ENCODE data around the gene GOLPH3L. TPM values are rescaled to one million over a fixed set of nuclear protein-coding genes. Genes with fewer than 3 reads are reported as not detected.

Gene GOLPH3L
- total RNA-seq, 2 donors from 2014 or later = 45.1 to 45.2 TPM

DNA sequence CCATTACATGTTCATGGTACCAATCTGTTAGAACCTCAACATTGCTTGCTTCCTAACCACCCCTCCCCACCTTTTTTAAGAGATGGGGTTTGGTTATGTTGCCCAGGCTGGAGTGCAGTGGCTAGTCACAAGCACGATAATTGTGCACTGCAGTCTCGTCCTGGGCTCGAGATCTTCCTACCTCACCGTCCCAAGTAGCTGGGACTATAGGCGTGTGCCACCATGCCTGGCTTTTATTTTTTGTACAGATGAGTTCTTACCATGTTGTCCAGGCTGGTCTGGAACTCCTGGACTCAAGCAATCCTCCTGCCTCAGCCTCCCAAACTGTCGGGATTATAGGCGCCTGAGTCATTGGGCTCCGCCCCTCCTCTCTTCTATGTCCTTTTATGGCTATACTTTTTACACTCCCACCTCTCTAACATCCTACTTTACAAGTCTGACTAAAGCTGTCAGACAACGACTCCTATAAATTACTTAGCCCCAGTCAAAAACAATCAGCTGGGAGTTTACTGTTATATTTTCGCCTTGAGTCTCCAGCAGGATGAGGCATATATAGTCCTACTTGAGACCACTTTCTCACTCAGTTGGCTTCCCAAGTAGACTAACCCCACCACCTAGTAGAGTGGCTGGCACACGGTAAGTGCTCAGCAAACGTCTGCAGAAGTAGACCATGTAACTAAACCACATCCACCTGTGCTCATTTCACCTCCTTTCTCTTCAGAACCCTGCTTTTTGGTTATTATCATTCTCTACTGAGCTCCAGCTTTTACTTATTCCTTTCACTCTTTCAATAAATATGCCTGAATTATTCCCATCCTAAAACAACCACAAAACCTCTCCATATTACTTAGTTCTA, 81.4 kb downstream of the GOLPH3L start:
- Mint-ChIP-seq H3K36me3 (ENCODE audit: low read depth) (peaks cover 76% of the 10 kb centered on the region), H3K4me3 (no peak overlapping the region), H3K27me3 (ENCODE audit: insufficient read depth) (no peaks in the 10 kb centered on the region), H3K9me3 (no peaks in the 10 kb centered on the region), H3K4me1 (peaks cover 8% of the 10 kb centered on the region), H3K27ac (peak overlapping the region; percentile 10)
- 94 to 95% methylated on average over 12 of the region's 12 CpGs for WGBS, 2 experiments (ENCODE audit: insufficient coverage in 1 of 2, insufficient read length in 1 of 2)
- peaks cover 4% of the 10 kb centered on the region for H3K4me1 ChIP-seq (ENCODE audit: control insufficient read depth, insufficient read depth, low read length)
- DNase-seq = no peak
- H3K4me3 ChIP-seq (ENCODE audit: low read length) = no peak overlapping the region
- H3K27ac ChIP-seq (ENCODE audit: low read depth, low read length) = no peak overlapping the region
- H3K9ac ChIP-seq (ENCODE audit: extremely low read depth, low read length, poor library complexity, severe bottlenecking) = no peak overlapping the region
- H3K36me3 ChIP-seq (ENCODE audit: control insufficient read depth, insufficient read depth, low read length) = peaks cover 93% of the 10 kb centered on the region
- TF ChIP-seq, protein P1, sequence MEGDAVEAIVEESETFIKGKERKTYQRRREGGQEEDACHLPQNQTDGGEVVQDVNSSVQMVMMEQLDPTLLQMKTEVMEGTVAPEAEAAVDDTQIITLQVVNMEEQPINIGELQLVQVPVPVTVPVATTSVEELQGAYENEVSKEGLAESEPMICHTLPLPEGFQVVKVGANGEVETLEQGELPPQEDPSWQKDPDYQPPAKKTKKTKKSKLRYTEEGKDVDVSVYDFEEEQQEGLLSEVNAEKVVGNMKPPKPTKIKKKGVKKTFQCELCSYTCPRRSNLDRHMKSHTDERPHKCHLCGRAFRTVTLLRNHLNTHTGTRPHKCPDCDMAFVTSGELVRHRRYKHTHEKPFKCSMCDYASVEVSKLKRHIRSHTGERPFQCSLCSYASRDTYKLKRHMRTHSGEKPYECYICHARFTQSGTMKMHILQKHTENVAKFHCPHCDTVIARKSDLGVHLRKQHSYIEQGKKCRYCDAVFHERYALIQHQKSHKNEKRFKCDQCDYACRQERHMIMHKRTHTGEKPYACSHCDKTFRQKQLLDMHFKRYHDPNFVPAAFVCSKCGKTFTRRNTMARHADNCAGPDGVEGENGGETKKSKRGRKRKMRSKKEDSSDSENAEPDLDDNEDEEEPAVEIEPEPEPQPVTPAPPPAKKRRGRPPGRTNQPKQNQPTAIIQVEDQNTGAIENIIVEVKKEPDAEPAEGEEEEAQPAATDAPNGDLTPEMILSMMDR (conservative IDR thresholded peaks at IDR 0.05) = no peak
- no peaks in the 10 kb centered on the region for H3K9me3 ChIP-seq (ENCODE audit: control insufficient read depth, low read length)
- H3K27me3 ChIP-seq (ENCODE audit: control insufficient read depth, insufficient read depth, low read length, poor library complexity, severe bottlenecking) = no peaks in the 10 kb centered on the region

DNA sequence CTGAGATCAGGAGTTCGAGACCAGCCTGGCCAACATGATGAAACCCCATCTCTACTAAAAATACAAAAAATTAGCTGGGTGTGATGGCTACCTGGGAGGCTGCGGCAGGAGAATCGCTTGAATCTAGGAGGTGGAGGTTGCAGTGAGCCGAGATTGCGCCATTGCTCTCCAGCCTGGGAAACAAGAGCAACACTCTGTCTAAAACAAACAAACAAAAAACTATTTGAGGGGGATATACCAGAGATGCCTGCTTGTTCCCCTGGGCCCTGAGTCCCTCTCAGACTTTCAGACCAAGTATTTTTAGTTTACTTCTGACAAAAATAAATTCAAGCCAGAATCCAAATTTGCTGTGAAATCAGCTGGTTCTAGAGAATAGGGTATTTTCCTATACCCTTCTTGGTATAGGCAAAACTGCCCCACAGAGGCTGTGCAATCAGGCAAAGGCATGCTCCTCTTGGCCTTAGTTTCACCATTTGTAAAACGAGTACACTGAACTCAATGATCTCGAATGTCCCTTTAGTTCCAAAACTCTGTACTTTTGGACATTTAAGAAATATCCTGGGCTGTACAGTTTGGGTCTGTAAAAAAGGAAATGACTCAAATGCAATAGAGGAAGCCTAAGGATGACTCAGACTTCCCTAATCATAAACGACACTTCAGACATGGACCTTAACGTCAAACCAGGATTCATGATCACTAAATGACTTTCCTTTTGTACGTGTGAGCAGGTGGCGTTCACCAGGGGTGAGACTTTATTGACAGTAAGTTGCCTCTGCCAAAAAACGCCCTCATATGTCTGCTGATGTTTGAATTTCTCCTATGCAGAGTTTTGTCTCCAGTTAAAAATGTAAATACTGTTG, 83.7 kb downstream of the GOLPH3L start:
- DNase-seq = no peak
- Histone ChIP-seq H3K36me3 (ENCODE audit: control insufficient read depth, insufficient read depth, low read length) (peaks cover 83% of the 10 kb centered on the region), H3K4me3 (ENCODE audit: low read length) (no peak overlapping the region), H3K27me3 (ENCODE audit: control insufficient read depth, insufficient read depth, low read length, poor library complexity, severe bottlenecking) (no peaks in the 10 kb centered on the region), H3K9ac (ENCODE audit: extremely low read depth, low read length, poor library complexity, severe bottlenecking) (no peak overlapping the region), H3K4me1 (ENCODE audit: control insufficient read depth, insufficient read depth, low read length) (peaks cover 4% of the 10 kb centered on the region), H3K9me3 (ENCODE audit: control insufficient read depth, low read length) (no peaks in the 10 kb centered on the region), H3K27ac (ENCODE audit: low read depth, low read length) (no peak overlapping the region)
- no peaks in the 10 kb centered on the region for H3K9me3 Mint-ChIP-seq
- peaks cover 8% of the 10 kb centered on the region for H3K4me1 Mint-ChIP-seq
- peaks cover 67% of the 10 kb centered on the region for H3K36me3 Mint-ChIP-seq (ENCODE audit: low read depth)
- H3K4me3 Mint-ChIP-seq = no peak overlapping the region
- WGBS, 2 experiments (ENCODE audit: insufficient coverage in 1 of 2, insufficient read length in 1 of 2) = 94 to 95% methylated on average over 6 to 11 of the region's 12 CpGs
- peak overlapping the region; percentile 52 for H3K27ac Mint-ChIP-seq
- TF ChIP-seq, protein P1 (conservative IDR thresholded peaks at IDR 0.05) = no peak
- H3K27me3 Mint-ChIP-seq (ENCODE audit: insufficient read depth) = no peaks in the 10 kb centered on the region

DNA sequence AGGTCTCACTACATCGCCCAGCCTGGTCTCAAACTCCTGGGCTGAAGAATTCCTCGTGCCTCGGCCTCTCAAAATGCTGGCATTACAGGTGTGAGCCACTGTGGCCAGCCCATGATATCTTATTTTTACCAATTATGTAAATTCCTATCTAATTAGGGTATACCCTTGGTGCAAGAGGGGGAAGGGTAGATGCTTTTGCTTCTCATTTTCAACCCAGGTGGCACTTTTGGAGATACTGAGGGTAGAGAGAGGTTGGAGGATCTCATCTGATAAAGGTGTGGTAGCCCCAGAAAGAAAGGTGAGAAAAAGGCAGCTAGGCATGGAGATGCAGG, 85.0 kb downstream of the GOLPH3L start:
- Mint-ChIP-seq H3K27me3 (ENCODE audit: insufficient read depth) (no peaks in the 10 kb centered on the region), H3K4me1 (peaks cover 8% of the 10 kb centered on the region), H3K36me3 (ENCODE audit: low read depth) (peaks cover 62% of the 10 kb centered on the region), H3K27ac (peak overlapping the region; percentile 89), H3K4me3 (no peak overlapping the region), H3K9me3 (no peaks in the 10 kb centered on the region)
- H3K4me1 ChIP-seq (ENCODE audit: control insufficient read depth, insufficient read depth, low read length) = peaks cover 4% of the 10 kb centered on the region
- DNase-seq = no peak
- 94 to 98% methylated on average over 3 of the region's 3 CpGs for WGBS, 2 experiments (ENCODE audit: insufficient coverage in 1 of 2, insufficient read length in 1 of 2)
- no peaks in the 10 kb centered on the region for H3K9me3 ChIP-seq (ENCODE audit: control insufficient read depth, low read length)
- TF ChIP-seq, protein P1 (conservative IDR thresholded peaks at IDR 0.05) = no peak
- H3K4me3 ChIP-seq (ENCODE audit: low read length) = no peak overlapping the region
- H3K9ac ChIP-seq (ENCODE audit: extremely low read depth, low read length, poor library complexity, severe bottlenecking) = no peak overlapping the region
- H3K27ac ChIP-seq (ENCODE audit: low read depth, low read length) = peak overlapping the region; percentile 17
- H3K27me3 ChIP-seq (ENCODE audit: control insufficient read depth, insufficient read depth, low read length, poor library complexity, severe bottlenecking) = no peaks in the 10 kb centered on the region
- H3K36me3 ChIP-seq (ENCODE audit: control insufficient read depth, insufficient read depth, low read length) = peaks cover 77% of the 10 kb centered on the region
